ENCODE measurements around the gene PITPNB. TPM values are rescaled to one million over a fixed set of nuclear protein-coding genes. Genes with fewer than 3 reads are reported as not detected.

PITPNB gene
- polyA plus RNA-seq, 3 donors = 62.7 to 64.6 (median 63.1) TPM

- peak; percentile 31 to 43 (median 31) for DNase-seq (ENCODE audit: low read depth in 3 of 3, low spot score in 2 of 3)
These were observed 1.1 kb upstream of the PITPNB start for GRCh38 chr22:27919942-27920755.

- peak in 2 of 3 donors; percentile 34 to 43 for DNase-seq (ENCODE audit: low read depth in 3 of 3, low spot score in 2 of 3)
These were observed 475 bp downstream of the PITPNB start for GRCh38 chr22:27918341-27919221.

GRCh38 chr22:27915986-27916385 lies 3.1 kb downstream of the PITPNB start:
- DNase-seq (ENCODE audit: low read depth in 3 of 3, low spot score in 2 of 3) = no peak

GRCh38 chr22:27913162-27913741 lies 5.8 kb downstream of the PITPNB start:
- no peak for DNase-seq (ENCODE audit: low read depth in 3 of 3, low spot score in 2 of 3)

- no peak for DNase-seq (ENCODE audit: low read depth in 3 of 3, low spot score in 2 of 3)
These were observed 7.0 kb downstream of the PITPNB start for GRCh38 chr22:27912101-27912500.

GRCh38 chr22:27911330-27911729 lies 7.7 kb downstream of the PITPNB start:
- no peak for DNase-seq (ENCODE audit: low read depth in 3 of 3, low spot score in 2 of 3)

GRCh38 chr22:27906241-27906640 lies 12.8 kb downstream of the PITPNB start:
- no peak for DNase-seq (ENCODE audit: low read depth in 3 of 3, low spot score in 2 of 3)

GRCh38 chr22:27905653-27906052 lies 13.4 kb downstream of the PITPNB start:
- DNase-seq (ENCODE audit: low read depth in 3 of 3, low spot score in 2 of 3) = no peak

GRCh38 chr22:27903805-27904473 lies 15.1 kb downstream of the PITPNB start:
- no peak for DNase-seq (ENCODE audit: low read depth in 3 of 3, low spot score in 2 of 3)

GRCh38 chr22:27900153-27900552 lies 18.9 kb downstream of the PITPNB start:
- no peak for DNase-seq (ENCODE audit: low read depth in 3 of 3, low spot score in 2 of 3)

GRCh38 chr22:27896245-27896644 lies 22.8 kb downstream of the PITPNB start:
- DNase-seq (ENCODE audit: low read depth in 3 of 3, low spot score in 2 of 3) = no peak

- DNase-seq (ENCODE audit: low read depth in 3 of 3, low spot score in 2 of 3) = no peak
These were observed 23.5 kb downstream of the PITPNB start for GRCh38 chr22:27895600-27895999.

GRCh38 chr22:27892811-27893210 lies 26.2 kb downstream of the PITPNB start:
- DNase-seq (ENCODE audit: low read depth in 3 of 3, low spot score in 2 of 3) = no peak

GRCh38 chr22:27892064-27892463 lies 27.0 kb downstream of the PITPNB start:
- no peak for DNase-seq (ENCODE audit: low read depth in 3 of 3, low spot score in 2 of 3)

- DNase-seq (ENCODE audit: low read depth in 3 of 3, low spot score in 2 of 3) = no peak
These were observed 30.7 kb downstream of the PITPNB start for GRCh38 chr22:27888310-27888709.

- DNase-seq (ENCODE audit: low read depth in 3 of 3, low spot score in 2 of 3) = no peak
These were observed 32.3 kb downstream of the PITPNB start for GRCh38 chr22:27886843-27887151.

- no peak for DNase-seq (ENCODE audit: low read depth in 3 of 3, low spot score in 2 of 3)
These were observed 32.8 kb downstream of the PITPNB start for GRCh38 chr22:27885977-27886842.

GRCh38 chr22:27883656-27884350 lies 35.3 kb downstream of the PITPNB start:
- DNase-seq (ENCODE audit: low read depth in 3 of 3, low spot score in 2 of 3) = no peak

GRCh38 chr22:27882507-27883290 lies 36.4 kb downstream of the PITPNB start:
- no peak for DNase-seq (ENCODE audit: low read depth in 3 of 3, low spot score in 2 of 3)

All from right renal cortex interstitium (tissue), 3 donors.